Right renal pelvis (tissue), 4 donors: Measurements from ENCODE around the gene AKT2. TPM values are rescaled to one million over a fixed set of nuclear protein-coding genes. Genes with fewer than 3 reads are reported as not detected.

Source experiments
- DNase-seq, 4 donors: peaks; one replicate each; pipeline ENCODE4 v3.0.0-alpha.2; 2013; ENCODE audit warnings: low read depth in 4 of 4, low spot score in 3 of 4, missing footprints in 1 of 4
- polyA plus RNA-seq, 4 donors: library from polyadenylated mRNA; unstranded; fragments of 120-200 nt; gene quantifications; one replicate each; pipeline ENCODE4 v1.2.1, GENCODE V29; 2013; ENCODE audit not compliant: insufficient read length in 4 of 4

Gene AKT2
- polyA plus RNA-seq, 4 donors = 148 to 179 (median 157) TPM

DNA sequence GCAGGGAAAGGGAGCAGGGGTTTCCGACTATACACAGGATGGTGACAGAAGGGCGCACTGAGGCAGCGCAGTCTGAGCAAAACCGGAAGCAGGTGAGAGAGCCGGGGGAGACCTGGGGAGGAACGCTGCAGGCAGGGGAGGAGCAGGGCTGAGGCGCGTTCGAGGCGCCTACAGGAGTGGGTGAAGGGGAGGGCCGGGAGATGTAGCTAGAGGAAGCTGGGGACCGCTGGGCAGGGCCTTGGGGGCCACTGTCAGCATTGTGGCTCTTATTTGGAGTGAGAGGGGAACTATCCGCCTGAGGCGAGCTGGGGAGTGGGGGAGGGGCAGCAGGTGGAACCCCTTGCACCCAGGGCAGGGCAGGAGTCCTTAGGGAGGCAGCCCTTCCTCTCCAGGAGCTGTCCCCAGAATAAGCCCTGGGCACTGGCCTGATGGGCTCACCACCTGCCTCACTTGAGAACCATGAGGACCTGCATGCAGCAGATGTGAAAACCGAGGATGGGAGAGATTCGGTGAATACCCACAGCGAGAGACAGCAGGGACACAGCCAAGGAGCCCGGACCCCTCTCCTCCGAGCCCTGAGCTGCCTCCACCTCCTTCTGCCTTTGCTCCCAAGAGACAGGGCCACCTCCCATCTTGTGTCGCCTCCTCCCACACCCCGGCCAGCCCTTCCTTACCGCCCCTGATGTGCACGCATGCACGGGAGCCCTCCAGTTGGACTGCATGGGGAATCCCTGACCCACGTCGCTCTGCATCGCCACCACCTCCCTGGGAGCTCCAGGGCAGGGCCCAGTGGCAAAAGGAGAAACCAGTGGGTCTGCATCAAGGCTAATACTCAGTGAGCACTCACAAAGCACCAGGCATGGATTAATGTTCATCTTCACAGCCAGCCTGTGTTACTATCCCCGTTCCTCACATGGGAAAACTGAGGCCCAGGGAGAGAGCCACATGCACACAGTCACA lies 10.3 kb downstream of the AKT2 start:
- no peak for DNase-seq

DNA sequence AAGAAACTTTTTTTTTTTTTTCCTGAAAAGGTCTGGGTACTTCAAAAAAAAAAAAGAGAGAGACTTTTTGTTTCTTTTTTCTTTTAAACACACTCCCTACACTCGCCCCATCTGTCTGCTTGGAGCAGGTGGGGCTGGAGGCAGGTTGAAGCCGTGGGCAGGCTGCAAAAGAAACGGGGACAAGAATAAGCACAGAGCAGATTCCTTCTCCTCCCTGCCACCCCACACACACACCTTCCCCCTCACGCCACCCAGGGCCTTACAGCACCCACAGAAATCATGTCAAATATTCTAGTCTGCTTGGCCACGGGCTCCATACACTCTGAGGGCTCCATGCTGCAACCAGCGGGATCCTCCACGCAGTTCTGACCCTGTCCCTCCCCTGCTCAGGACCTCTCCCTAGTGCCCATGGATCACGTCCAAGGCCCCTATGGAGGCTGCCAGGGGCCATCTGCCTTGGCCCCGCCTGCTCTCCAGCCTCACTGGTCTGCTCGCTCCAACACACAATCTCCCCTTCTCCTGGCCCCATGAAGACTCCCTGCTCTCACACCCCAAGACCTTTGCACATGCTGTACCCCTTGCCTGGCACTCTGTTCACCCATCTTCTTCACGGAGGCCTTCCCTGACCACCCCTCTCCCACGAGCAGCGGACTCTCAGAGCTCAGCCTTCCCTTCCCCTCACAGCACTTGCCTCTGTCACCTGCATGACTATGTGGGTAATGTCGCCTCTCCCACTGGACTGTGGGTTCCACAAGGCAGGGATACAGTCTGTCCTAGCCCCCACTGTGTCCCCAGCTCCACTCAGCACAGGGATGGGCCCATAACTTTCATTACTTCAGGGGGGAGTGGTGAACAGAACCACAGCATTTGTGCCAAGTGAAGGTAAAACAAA lies 11.4 kb downstream of the AKT2 start:
- no peak for DNase-seq

DNA sequence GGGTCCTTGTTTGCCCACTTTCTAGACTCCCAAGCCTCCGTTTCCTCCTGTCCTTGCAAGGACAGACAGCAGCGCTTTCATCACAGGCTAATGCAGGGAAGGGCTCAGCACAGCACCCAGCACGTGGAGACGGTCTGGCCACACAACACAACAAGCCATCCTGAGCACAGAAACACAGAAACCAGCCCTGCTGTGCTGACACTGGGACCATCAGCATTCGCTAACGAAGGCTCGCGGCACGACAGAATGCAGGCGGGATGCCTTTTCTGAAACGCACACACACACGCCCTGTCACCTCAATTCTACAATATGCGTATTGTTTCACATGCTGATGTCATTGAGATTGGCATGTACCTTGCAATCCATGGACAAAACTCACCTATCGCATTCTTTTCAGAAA lies 12.9 kb downstream of the AKT2 start:
- DNase-seq = no peak

DNA sequence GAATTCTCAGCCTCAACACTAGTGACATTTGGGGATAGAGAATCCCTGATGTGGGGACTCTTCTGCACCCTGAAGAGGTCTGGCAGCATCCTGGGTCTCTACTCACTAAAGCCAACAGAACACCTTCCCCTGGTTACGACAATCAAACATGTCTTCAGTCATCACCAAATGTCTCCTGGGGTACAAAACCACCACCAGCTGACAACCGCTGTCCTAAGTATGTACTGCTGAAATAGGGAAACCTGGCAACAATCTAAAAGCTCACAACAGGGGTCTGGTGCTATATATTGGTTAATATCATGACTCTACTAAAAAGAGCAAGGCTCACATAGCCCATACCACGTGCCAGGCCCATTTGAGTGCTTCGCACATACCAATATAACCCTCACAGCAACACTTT lies 13.4 kb downstream of the AKT2 start:
- DNase-seq = no peak

DNA sequence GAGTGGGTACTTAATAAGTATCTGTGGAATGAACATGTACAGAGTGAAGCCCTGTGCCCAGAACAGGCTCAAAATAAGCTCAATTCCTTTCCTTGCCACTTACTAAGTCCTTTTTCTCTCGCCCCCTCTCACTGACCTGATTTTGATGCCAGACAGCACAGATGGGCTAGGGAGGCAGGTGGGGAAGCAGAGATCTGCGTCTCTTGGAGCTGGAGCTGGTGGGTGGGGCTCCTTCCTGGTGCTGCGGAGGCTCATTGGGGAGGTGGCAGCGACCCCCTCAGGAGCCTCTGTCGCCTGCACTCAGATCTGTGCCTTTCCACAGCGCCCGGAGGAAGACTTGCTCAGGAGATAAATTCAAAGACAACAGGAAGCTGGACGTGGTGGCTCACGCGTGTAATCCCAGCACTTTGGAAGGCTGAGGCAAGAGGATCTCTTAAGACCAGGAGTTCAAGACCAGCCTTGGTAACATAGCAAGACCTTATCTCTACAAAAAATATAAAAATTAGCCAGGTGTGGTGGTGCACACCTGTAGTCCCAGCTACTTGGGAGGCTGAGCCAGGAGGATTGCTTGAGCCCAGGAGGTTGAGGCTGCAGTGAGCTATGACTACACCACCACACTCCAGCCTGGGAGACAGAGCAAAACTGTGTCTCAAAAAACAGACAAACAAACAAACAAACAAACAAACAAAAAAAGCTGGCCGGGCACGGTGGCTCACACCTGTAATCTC lies 14.6 kb downstream of the AKT2 start:
- DNase-seq = no peak

DNA sequence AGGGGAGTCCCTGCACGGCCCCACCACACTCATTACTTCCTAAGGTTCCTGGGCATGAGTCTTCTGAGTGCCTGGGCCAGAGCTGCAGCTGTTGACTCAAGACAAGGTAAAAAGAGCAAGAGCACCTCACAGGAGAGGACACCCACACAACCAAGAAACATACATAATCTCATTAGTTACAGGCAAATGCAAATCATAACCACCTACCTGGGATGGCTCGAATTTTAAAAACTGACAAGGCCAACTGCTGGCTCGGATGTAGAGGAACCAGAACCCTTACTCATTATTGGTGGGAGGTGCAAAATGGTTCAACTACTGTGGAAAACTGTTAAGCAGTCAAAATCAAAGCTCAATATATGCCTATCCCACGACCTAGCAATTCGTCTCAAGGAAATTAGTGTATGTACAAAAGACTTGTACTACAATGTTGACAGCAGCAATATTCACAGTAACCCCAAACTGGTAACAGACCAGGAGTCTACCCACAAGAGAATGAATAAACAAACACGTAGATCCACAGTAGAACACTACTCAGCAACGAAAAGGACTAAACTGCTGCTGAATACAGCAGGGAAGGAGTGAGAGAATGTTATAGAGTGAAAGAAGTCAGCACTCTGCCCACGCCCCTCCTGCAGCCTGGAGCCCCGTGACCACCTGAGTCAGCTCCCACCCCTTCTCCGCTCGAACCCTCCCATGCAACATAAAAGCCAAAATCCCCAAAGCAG lies 15.8 kb downstream of the AKT2 start:
- DNase-seq = no peak

DNA sequence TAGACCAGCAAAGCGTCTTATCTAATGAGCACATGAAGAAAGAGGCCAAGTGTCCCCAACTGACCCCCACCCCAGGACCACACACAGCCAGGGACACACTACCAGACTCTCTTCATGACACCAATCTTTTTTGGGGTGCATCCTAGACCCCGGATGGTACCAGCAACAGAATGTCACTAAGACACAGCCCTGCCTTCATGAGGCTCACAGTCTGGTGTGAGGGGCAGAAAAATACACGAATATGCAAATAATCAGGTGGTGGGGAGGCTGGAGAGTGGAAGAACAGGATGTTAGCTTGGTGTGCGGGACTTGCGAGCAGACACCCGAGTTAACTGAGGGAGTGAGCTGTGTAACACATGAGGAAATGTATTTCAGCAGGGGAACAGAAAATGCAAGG lies 17.5 kb downstream of the AKT2 start:
- no peak for DNase-seq

DNA sequence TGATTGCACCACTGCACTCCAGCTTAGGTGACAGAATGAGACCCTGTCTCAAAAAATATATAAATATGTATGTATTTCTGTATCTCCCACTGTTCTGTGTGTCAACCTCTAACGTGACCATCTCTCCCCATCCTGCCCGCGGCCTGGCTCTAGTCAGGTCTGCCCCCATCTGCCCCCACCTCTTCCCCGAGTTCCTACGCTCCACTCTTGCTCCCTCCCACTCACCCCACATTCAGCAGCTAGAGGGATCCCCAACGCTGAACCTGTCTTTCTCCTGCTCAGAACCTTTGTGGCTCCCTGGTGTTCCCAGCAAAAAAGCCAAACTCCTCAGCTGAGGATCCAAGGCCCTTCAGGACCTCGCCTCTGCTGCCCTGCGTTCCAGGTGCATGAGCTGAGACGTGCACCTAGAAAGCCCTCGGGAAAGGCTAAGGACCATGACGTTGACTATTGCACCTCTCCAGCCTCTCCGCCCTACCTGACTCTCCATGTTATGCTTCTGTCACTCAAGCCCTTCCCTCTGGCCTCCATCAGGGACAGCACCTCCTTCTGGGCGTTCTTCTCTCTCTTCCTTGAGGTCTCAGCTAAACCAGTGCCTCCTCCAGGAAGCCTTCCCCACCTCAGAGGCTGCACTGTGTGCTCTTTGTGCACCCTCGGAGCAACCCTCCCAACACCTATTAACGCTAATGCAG lies 18.1 kb downstream of the AKT2 start:
- no peak for DNase-seq

DNA sequence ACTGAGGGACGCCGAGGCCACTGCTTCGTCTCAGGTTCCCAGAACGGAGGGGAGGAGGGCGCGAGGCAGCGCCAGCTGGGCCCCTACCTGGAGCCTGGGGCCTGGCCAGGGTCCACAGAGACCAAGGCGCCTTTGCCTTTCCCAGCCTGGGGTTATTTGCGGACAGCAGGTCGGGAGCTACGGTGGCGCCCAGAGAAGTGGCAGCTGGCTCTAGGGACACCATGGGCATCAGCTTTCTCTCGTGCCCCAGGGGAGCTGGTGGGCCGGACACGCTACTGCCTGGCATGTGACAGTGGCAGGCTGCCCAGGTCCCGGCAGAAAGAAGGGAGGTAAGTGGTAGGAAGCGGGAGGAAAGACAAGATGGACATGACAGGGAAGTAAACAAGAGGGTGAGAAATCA lies 19.0 kb downstream of the AKT2 start:
- no peak for DNase-seq

DNA sequence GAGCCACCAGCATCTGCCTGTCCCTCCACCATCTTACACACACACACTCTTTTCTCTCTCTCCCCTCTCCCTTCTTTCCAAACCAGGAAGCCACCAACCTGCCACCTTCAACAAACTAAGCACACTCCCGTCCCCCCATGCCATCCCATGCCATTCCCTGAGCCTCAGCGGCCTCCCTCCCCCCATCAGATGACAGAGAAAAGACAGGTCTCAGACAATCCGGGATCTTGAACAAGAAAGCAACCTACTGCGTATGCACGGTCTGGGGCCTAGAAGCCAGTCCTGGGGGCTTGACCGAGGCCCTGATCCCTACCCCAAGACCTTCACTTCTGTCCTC lies 19.4 kb downstream of the AKT2 start:
- no peak for DNase-seq

DNA sequence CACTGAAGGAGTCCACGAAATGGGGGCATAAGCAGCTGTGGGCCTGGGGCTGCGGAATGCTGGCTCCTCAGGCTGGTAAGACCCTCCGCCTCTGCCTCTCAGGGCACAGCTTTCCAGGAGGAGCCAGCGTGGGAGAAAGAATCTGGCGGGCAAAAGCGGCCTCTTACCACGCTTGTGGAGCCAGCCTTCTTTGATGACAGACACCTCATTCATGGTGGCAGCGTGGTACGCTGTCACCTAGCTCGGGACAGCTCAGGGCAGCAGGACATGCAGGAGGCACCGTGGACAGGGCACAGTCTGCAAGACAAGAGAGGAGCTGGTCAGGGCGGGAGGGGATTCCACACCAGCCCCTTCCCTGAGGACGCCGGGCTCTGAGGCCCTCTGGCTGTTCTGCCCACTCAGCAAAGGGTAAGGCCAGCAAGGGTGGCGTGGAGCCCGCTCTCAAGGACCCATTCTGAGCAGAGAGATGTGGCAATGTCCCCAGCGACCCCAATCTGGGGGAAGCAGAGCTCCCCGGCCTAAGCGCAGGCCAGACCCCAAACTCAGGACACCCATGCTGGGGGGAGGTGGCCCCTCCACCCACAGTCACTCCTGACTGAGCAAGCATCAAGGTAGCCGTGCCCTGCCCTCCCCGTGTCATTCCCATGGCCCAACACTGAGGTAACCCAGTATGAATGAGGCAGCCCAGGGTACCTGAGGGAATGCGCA lies 19.9 kb downstream of the AKT2 start:
- DNase-seq = no peak

DNA sequence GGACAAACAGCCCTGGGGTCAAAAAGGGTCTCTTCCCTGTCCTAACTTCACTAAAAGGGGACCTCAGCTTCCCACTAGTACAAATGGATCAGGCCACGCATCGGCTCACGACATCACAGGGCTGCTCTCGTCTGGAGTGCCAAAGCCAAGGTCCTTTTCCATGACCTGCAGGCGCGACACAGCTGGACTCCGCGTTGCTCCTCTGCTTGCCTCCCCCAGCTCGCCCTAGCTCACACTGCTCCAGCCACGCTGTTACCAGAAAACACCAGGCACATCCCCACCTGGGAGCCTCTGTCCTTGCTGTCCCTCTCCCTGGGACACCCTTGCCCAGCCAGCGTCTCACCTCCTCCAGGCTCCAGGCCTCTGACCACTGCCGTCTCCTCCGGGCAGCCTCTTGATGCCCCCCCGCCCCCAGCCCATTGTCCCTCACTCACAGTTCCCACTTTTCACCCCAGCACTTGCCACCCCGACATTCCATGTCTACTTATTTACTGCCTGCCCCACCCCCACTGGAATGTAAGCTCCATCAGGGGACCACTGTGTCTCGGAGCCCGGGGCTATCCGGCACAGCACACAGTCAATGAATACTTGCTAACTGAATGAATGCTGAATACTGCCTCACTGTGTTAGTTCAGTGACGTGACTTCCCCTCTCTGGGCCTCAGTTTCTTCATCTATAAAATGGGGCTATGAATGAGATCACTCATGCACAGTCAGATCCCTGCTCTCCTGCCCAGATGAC lies 20.7 kb downstream of the AKT2 start:
- DNase-seq = no peak

DNA sequence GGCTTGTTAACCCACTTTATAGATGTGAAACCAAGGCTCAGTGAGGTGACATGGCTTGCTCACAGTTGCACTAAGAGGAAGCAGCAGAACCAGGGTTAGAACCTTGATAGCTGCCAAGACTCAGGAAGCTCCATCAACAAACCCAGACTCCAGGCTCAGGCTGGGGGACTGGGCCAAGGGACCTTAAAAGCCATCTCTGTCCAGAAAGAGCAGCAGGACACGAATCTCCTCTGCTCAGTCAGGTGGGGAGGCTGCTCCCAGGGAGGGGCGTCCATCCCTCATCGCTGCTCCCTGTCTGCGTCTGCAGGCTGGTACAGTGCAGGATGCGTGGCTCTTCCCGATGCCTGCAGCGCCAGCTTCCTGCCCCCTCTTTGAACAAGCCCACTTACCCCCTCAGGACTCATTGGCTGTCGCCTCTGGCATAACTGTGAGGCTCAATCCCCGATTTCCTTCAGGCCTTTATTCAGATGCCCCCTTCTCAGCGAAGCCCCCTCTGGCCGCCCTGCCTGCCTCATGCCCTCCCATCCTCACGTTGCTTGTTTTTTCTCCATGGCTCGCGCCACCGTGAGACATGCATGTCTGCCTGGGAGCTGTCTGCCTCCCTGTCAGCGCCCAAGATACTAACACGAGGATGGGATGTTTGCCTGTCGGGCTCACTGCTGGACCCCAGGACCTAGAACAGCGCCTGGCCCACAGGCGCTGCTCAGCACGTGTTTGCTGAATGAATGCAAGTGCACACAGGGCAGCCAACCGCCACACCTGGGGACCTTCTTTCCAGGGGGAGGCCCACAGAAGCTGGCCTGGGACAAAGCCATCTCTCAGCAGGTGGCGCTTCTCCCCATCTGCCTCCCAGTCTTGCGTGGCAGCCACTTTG lies 21.5 kb downstream of the AKT2 start:
- DNase-seq = no peak

DNA sequence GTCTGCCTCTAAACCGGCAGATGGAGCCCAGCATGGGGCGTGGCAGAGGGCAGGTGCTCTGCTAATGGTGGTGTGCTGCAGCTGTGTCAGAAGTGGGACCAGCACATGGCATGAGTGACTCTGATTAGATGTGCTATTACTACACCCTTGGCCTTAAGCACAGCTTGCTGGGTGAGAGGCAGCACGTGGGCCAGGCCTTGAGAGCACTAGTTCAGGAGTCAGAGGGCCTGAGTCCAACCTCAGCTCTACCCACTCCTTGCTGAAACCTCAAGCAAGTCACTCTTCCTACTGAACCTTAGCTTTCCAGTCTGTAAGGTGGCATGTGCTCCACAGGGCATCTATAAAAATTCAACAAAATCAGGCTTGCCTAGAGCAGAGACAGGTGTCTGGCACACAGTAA lies 22.7 kb downstream of the AKT2 start:
- DNase-seq = no peak

DNA sequence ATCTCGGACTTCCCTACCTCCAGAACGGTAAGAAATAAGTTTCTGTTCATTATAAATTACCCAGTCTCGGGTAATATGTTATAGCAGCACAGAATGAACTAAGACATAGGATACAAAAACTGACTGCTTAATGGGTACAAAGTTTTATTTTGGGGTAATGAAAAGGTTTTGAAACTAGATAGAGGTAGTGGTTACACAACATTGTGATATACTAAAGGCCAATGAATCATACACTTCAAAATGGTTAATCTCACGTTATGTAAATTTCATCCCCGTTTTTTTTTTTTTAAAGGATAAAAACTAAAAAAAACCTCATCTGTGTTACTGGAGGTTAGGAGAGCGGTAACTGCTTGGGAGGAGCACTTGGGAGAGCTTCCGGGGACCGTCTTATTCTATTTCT lies 23.5 kb downstream of the AKT2 start:
- DNase-seq = no peak

DNA sequence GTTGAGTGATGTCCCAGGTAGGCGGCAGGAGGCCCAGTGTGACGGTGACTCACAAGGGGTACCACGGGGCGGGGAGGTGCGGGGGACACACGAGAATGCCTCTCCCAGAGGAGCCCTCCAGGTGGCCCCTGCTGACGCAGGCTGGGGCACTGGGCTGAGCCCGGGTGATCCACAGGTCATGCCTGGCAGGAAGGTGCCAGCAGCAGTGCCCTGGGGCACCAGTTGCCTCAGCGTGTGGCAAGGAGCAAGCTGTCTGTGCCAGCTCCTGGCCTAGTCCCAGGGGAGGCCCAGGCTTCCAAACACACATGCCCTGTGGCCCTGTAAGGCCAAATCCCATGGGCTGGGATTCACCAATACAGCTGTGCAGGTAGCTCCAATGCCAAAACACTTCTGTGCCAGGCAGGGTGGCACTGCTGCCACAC lies 28.0 kb downstream of the AKT2 start:
- DNase-seq = no peak

DNA sequence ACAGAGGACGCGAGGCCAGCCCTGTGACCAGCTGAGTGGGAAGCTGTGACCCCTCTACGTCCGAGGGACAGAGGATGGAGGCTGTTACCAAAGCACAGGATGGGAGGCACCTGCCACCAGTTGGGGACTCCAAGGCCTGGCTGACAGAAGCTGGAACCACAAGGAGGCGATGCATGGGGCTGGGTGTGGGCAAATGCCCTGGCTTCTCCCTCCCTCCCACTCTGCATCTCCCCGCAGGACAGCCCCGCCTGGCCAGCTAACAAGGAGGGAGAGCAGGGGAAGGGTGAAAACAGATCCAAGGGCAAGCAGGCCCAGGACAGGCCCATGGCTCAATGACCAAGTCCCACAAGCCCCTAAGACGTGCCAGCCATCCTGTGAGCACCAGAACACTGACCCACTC lies 28.6 kb downstream of the AKT2 start:
- DNase-seq = no peak
